ENCODE data around the gene PIPOX. TPM values are rescaled to one million over a fixed set of nuclear protein-coding genes. Genes with fewer than 3 reads are reported as not detected.

Gene PIPOX
- total RNA-seq, 4 donors from 2014 or later: 0.52 to 11.2 (median 6.7) TPM

DNA sequence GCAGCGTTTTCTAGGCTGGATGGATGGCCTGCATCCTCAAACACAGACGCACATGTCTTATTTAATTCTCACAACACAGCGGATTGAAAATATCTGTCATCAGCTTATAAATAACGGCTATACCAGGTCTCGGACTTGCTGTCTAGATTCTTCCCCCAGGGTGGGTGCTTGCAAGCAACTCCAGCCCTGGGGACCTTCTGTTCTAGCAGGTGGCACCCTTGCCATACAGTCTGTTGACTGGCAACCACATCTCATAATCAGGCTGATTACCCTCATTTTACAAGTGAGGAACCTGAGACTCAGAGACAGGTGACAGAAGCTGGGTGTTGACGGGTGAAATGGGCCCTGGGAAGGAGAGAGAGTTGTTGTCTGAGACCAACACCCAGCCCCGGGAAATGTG lies 20.9 kb upstream of the PIPOX start:
- Histone ChIP-seq H3K4me1 (peaks cover 0 to 7% (median 3%) of the 10 kb centered on the region in 3 donors), H3K9me3 (no peaks in the 10 kb centered on the region), H3K27ac (no peak overlapping the region), H3K4me3 (no peak overlapping the region), H3K36me3 (no peaks in the 10 kb centered on the region), H3K27me3 (peaks cover 37% of the 10 kb centered on the region)
- WGBS, 2 donors (ENCODE audit: low coverage in 1 of 2): 81 to 92% methylated on average over 7 of the region's 7 CpGs
- no peak for TF ChIP-seq EP300 (IDR thresholded peaks at IDR 0.05)
- no peak for TF ChIP-seq POLR2AphosphoS5 (IDR thresholded peaks at IDR 0.05)
- TF ChIP-seq POLR2A (IDR thresholded peaks at IDR 0.05): no peak
- no peak for TF ChIP-seq CTCF (IDR thresholded peaks at IDR 0.05)
- no peak for ATAC-seq

DNA sequence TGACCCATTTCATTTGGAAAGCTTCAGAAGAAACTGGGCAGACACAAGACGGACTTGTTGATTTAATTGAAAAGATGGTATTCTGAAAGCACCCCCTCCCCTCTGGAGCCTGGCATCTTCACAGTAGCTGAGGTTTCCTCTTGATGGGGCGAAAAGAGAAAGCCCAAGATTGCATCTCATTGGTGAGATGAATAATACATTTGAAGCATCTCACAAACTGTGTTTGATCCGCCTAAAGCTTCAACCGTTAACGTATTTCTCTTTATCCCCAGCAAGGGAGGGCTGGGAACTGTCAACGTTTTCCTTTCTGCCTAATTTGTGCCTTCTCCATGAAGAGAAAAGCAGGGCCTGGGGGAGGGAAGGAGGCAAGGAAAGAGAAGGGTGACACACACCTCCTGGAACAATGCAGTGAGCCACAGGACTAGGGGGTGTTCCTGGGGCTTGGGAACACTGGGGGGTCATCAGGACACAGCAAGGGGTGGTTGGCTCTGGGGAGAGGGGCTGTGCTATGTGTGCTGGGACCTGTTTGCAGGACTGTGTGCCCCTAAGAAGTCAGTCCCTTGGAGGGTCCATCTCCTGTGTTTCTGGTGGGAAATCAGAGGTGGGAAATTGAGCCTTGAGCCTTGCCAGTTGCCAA lies 18.5 kb upstream of the PIPOX start:
- no peak for ATAC-seq
- 66 to 76% methylated on average over 3 to 6 of the region's 6 CpGs for WGBS, 2 donors (ENCODE audit: low coverage in 1 of 2)
- Histone ChIP-seq H3K9me3 (no peaks in the 10 kb centered on the region), H3K36me3 (no peaks in the 10 kb centered on the region), H3K4me1 (peaks cover 0 to 7% (median 3%) of the 10 kb centered on the region in 3 donors), H3K27me3 (peaks cover 13% of the 10 kb centered on the region), H3K4me3 (no peak overlapping the region), H3K27ac (no peak overlapping the region)
- no peak for TF ChIP-seq POLR2AphosphoS5 (IDR thresholded peaks at IDR 0.05)
- no peak for TF ChIP-seq POLR2A (IDR thresholded peaks at IDR 0.05)
- no peak for TF ChIP-seq CTCF (IDR thresholded peaks at IDR 0.05)
- no peak for TF ChIP-seq EP300 (IDR thresholded peaks at IDR 0.05)

DNA sequence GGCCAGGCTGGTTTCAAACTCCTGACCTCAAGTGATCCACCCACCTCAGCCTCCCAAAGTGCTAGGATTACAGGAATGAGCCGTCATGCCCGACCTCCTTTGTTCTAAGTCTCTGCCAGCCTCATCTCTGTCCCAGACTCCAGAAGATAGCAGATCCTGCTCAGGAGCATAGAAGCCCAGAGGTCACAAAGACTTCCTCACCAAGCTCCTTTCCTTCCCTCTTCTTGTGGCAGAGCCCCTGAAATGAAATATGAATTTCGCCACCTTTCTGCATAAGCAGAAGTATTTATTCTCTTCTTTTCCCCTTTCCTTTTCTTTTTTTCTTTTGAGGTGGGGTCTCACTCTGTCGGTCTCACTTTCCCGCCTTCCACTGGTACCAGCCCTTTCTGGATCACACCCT lies 11.5 kb upstream of the PIPOX start:
- Histone ChIP-seq H3K27ac (no peak overlapping the region), H3K4me1 (no peaks in the 10 kb centered on the region), H3K4me3 (no peak overlapping the region), H3K9me3 (peaks cover 0 to 23% (median 0%) of the 10 kb centered on the region in 3 donors), H3K36me3 (no peaks in the 10 kb centered on the region), H3K27me3 (peaks cover 24% of the 10 kb centered on the region)
- TF ChIP-seq CTCF (IDR thresholded peaks at IDR 0.05): no peak
- 61% methylated on average over 5 of the region's 5 CpGs; no CpG with 5 or more reads in 1 of the 2 donors for WGBS, 2 donors (ENCODE audit: low coverage in 1 of 2)
- no peak for ATAC-seq

DNA sequence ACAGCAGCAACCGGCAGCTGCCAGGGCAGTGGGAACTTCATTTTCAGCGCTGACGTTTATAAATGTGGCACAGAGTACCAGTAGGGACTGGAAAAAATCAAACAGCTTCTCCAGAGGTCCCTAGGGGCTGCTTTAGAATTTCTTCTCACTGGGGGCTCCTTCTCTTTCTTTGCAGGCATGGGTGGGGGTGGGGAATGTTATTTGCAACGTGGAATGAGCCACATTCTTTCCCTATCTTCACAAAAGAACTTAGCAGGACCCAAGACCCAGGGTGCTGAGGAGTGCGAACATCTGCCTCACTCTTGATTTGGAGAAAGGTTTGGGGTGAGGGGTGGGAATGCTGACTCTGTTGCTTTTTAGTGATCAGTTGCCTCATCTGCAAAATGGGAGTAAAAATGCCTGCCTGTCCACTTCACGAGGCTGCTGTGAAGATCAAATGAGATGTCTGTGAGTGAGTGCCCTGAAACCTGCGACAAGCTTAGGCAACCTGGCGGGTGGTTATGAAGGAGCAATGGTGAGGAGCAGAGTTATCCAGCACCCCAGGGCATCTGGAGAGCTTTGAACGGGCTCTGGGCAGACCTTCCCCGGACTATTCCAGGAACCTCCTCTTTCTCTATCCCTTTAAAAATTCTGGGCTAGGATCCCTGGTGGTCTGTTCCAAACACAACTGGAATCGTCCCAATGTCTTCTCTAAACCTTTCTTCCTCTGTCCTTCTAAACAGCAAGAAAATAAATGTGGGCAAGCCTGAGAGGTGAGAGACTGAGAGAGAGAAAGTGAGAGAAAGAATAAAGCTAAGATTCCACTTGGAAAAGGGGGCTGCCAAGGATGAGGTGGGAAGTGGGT lies 10.7 kb upstream of the PIPOX start:
- ATAC-seq: no peak
- H3K27ac ChIP-seq: no peak overlapping the region
- no peaks in the 10 kb centered on the region for H3K36me3 ChIP-seq
- peaks cover 24% of the 10 kb centered on the region for H3K27me3 ChIP-seq
- H3K4me1 ChIP-seq: no peaks in the 10 kb centered on the region
- peaks cover 0 to 23% (median 0%) of the 10 kb centered on the region in 3 donors for H3K9me3 ChIP-seq
- WGBS, 2 donors (ENCODE audit: low coverage in 1 of 2): 31 to 48% methylated on average over 4 to 6 of the region's 11 CpGs
- H3K4me3 ChIP-seq: no peak overlapping the region
- TF ChIP-seq CTCF (IDR thresholded peaks at IDR 0.05) (no peak), POLR2A (IDR thresholded peaks at IDR 0.05) (no peak), POLR2AphosphoS5 (IDR thresholded peaks at IDR 0.05) (no peak)

GRCh38 chr17:29032857-29033197 lies 10.1 kb upstream of the PIPOX start:
- Histone ChIP-seq H3K27me3 (peaks cover 24% of the 10 kb centered on the region), H3K4me3 (no peak overlapping the region), H3K9me3 (peaks cover 0 to 23% (median 0%) of the 10 kb centered on the region in 3 donors), H3K27ac (no peak overlapping the region), H3K36me3 (no peaks in the 10 kb centered on the region), H3K4me1 (no peaks in the 10 kb centered on the region)
- ATAC-seq: no peak
- TF ChIP-seq EP300 (IDR thresholded peaks at IDR 0.05) (no peak), CTCF (IDR thresholded peaks at IDR 0.05) (no peak), POLR2A (IDR thresholded peaks at IDR 0.05) (no peak), POLR2AphosphoS5 (IDR thresholded peaks at IDR 0.05) (no peak)
- 29 to 53% methylated on average over 5 of the region's 6 CpGs for WGBS, 2 donors (ENCODE audit: low coverage in 1 of 2)

Data from gastroesophageal sphincter (tissue), 4 donors.